Activated CD4-positive, CD25-positive, alpha-beta regulatory T cell treated with anti-CD3 and anti-CD28 coated beads, Interleukin-2, amount 50 U/mL, for 72 hours (primary cell): Measurements from ENCODE around the gene MRPL24.
A peak's percentile ranks its signal among the peaks of the same experiment; 100 is the strongest.
"Not testable (repeated sequence)": the region's sequence is repeated elsewhere in the genome, so short reads cannot be mapped to it uniquely, and the experiment has no call there.

Source experiments
- DNase-seq: peaks from one replicate; pipeline ENCODE4 v3.0.0; 2021

The MRPL24 gene

DNA sequence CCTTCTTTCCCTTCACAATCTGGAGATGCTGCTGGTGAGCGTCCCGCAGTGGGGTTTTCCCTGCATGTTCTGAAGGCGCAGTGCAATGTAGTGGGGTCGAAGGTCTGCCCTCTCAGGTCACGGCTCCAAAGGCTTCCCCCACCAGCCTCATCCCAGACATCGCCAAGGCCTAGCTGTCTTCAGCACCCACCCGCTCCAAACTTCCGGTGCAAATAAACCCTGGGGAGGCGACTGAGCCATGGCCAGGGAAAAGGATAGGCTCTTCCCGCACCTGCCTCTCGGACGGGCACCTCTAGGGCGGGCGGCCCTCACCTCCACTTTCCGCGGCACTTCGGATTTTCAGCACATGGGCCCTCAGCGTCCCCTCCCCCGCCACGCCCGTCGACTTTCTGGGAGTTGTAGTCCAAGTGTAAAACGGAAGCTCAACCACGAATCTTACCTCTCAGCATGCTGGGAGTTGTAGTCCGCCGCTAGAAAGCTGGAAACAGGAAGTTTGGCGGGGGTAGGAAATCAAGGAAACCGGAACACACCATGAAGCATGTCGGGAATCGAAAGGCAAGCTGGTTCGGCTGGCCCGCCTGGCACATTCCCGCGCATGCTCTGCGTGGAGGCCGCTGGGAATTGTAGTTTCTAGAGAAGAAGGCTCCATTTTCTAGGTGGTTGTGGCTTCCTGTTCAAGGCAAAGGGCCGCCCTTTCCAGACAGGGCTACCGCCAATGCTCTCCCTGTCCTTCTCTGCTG is at the start of gene MRPL24:
TSS of gene MRPL24 (minus strand) at position 348 of the 740 bp plus-strand sequence. CDS start 2,384 bp downstream, outside the sequence.
- peak; percentile 90 for DNase-seq

GRCh38 chr1:156789621-156790318 is 48.9 kb upstream of the MRPL24 start:
- DNase-seq, result no peak

GRCh38 chr1:156788136-156788535 is 47.2 kb upstream of the MRPL24 start:
- no peak for DNase-seq

- no peak for DNase-seq
Measured at GRCh38 chr1:156786640-156787039, 45.8 kb upstream of the MRPL24 start.

- no peak for DNase-seq
Measured at GRCh38 chr1:156785458-156785857, 44.6 kb upstream of the MRPL24 start.

DNA sequence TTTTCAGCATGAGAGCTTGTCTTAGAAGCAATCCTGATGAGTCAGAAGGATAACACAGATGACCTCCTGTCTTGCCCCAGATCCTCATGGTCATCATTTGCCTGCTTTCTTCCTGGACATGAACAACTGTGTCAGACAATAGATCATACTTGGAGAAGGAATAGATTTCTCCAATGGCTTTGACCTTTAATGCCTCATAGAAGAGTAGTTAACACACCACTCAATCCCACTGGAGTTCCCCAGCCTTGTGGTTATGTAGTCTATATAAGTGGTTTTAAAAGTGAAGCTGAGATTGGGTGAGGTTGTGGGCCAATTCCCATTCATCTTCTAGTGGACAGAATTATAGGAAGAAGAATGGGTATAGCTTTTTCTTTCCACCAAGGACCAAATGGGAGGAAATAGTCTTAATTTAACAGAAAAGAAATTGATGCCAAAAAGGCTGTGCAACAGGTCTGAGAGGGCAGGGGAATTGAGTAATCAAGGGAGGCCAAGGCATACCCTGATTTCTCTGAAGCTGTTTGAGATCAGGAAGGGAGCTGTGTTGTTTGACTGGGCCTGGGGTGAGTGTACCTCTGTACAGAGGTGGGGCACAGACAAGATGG is 40.8 kb upstream of the MRPL24 start:
- no peak for DNase-seq

- no peak for DNase-seq
Measured at GRCh38 chr1:156777573-156777972, 36.7 kb upstream of the MRPL24 start.

DNA sequence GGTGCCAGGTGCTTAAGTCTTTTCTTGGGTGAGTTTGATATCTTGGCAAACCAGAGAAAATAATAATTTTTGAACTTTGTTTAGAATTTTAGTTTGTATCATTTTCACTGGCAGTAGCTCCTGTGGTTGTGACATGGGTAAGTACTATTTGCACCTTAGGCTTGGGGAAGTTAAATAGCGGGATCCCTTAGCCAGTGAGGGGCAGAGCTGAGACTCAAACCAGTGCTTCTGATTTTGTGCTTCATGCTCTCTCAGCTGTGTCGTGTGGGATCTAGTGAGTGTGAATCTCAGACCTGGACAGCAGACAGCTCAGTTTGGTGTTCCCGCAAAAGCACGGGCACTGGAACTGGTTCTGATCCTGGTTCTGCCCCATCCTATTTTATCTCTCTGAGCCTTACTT is 36.1 kb upstream of the MRPL24 start:
- DNase-seq, result no peak

GRCh38 chr1:156775799-156776198 is 34.9 kb upstream of the MRPL24 start:
- DNase-seq, result no peak

- DNase-seq, result no peak
Measured at GRCh38 chr1:156773607-156774006, 32.7 kb upstream of the MRPL24 start.

DNA sequence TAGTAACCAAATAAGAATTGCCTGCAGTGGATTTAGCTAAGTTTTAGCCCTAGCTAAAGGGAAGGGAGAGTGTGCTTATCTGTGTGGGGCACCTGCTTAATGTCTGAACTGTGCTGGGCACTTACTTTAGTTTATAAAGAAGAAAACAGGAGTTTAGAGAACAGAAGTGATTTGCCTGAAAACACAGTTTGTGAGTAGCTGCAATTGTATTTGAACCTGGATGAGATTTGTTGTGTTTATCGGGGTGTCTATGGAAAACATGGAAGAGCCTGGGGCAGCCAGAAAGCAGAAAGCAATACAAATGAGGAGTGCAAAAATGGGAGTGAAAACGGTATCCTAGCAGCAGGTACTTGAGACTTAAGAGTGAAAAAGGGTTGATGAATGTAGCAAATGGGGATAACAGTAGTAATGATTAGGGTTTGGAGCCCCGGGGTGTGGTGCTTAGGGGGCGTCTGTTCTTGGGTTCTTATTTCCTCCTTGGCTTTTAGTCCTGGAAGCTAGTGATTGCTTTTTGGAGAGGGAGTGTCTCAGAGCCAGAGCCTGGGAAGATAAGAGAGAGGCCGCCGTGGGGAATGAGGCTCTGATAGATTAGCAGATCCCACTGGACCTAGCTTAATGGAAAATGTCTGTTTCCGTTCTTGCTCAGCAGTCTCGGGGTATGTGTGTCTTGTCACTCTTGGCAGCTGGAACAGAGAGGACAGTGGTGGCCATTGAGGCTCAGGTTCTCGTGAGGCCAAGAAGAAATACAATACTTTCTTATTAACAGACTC is 32.0 kb upstream of the MRPL24 start:
- no peak for DNase-seq

GRCh38 chr1:156772222-156772621 is 31.3 kb upstream of the MRPL24 start:
- no peak for DNase-seq

DNA sequence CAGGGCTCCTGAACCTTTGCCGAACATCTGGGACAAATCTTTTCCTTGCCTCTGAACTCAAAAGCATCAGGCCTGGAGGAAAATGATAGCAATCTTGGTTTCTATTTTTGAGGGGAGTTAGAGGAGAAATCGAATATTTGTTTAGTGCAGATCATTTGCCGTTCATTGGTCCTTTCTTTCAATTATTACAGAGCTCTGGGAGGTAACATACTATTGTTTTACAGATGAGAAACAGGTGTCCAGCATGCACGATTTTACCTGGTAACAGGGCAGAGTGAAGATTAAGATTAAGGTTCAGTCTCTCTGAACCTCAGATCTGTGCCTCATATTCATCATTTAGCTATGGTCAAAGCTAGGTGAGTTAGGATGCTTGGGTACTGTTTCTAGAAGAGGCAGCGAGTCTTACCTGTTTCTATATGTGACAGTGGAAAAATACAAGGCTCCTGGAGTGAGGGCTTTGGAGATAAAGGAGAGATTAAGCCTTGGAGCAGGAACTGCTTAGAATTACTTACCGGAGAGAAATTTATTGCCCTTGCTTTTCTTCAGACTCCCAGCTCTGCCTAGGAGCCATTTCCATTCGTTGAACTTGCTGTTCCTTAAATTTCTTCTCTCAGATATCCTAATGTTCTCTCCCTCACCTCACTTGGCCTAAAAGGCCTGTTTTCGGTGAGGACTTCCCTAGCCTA is 27.9 kb upstream of the MRPL24 start:
- DNase-seq, result no peak

DNA sequence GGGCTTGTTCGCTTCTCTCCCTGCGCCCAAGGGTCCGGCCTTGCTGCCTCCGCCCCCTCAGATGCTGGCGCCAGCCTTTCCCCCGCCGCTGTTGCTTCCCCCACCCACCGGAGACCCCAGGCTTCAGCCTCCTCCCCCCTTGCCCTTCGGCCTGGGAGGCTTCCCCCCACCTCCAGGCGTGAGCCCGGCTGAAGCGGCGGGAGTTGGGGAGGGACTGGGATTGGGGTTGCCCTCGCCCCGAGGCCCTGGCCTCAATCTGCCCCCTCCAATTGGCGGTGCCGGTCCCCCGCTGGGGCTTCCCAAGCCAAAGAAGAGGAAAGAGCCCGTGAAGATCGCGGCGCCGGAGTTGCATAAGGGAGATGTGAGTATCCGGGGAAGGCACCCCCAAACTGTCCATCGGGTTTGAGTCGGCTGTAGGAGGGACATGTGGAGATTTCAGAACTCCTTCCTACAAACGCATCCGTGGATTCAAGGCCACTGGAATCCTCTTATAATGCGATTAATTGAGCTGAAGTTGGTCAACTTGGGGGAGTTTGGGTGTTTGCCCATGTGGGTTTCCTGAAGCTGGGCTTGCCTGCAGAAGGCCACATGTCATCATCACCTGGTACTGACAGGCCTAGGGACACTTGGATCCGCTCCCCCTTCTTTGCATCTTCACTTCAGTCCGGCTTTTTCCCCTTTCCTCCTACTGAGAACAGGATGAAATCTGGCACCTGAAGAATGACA is 27.2 kb upstream of the MRPL24 start:
- peak; percentile 55 for DNase-seq

DNA sequence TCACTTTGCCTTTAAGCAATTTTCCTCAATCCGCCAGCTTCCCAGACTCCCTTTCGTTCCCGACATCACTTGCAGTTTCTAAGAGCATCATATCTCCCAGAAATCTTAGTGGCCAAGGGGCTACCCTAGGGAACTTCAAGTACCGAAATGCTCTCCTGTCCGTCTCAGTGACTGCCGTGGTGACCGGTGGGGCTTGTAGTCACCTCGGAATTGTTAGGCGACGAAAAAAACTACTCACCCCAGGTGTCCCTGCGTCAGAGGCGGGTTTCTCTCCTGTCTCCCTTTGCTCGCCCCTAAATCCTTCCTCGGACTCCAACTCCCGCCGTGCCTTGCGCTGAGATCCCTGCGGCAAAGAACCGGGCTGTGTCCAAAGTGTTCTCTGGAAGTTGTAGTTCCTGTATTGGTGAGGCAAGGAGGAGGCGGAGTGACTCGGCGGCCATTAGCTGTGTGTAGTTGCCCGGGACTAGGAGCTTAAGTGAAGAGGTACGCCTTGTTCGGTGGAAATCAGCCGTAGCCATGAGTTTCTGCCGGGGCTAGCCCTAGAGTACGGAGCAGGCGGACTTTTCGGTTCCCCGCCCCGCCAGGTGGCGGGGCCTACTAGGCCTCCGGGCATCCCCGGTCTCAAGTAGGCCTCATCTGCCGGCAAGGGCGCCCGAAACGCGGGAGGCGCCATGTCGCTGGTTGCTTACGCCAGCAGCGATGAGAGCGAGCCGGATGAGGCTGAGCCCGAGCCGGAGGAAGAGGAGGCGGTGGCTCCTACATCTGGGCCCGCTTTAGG is 26.4 kb upstream of the MRPL24 start, which contains the start of gene PRCC:
TSS of gene PRCC (plus strand) at position 435 of the 778 bp plus-strand sequence. CDS start at position 672, 237 bp downstream.
- peak; percentile 85 for DNase-seq

DNA sequence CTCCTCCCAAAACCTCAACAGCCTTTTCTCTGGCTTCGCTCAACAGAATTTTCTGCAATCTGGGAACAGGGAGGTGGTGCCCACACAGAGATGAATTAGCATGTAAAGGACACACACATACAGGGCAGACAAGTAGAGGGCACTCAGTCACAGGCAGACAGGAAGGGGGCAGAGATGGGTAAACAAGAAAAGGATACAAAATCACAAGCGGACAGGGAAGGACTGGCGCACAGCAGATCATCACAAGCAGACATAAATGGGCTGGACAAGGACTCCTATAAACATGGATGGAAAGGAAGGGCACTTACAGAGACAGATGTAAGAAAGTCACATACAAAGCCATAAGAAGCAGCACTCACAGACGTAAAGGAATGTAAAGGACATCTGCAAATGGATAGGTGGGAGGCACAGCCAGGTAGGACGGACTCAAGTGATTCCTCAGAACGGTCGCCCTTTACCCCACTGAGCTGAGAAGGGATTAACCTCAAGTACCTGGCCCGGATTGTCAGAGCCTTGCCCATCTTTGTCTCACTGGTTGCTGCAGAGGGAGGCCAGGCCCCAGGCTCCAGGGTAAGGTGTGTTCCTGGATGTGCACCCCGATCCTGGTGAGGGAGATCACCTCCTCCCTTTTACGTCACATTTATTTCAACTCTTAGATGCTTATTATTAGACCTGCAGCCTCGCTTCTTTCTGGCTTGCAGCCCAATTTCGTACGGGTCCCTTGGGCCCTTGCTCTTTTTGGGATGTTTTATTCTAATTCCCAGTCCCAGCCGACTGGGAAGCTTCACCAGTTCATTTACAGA is 25.6 kb upstream of the MRPL24 start:
- DNase-seq, result no peak

GRCh38 chr1:156765666-156766065 is 24.8 kb upstream of the MRPL24 start:
- no peak for DNase-seq

DNA sequence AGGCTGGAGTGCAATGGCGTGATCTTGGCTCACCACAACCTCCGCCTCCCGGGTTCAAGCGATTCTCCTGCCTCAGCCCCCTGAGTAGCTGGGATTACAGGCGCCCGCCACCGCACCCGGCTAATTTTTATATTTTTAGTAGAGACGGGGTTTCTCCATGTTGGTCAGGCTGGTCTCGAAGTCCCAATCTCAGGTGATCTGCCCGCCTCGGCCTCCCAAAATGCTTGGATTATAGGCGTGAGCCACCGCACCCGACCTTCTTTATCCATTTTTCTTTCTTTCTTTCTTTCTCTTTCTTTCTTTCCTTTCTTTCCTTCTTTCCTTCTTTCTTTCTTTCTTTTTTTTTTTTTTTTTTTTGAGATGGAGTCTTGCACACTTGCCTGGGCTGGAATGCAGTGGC is 24.2 kb upstream of the MRPL24 start:
- not testable (repeated sequence) for DNase-seq

- DNase-seq, result no peak
Measured at GRCh38 chr1:156760796-156761104, 19.9 kb upstream of the MRPL24 start.

- no peak for DNase-seq
Measured at GRCh38 chr1:156760092-156760795, 19.4 kb upstream of the MRPL24 start.
